Neutrophil (primary cell): ENCODE measurements around the gene NFATC4.

Experiments used
- H3K27ac ChIP-seq: fragments of 200-600 bp; sonication (generic); 2 replicates; pipeline ENCODE4 v1.5.1; 2016; ENCODE audit warnings: mild to moderate bottlenecking, moderate library complexity
- H3K27me3 ChIP-seq: fragments of 200-600 bp; sonication (generic); 2 replicates; pipeline ENCODE4 v1.6.0; 2016; ENCODE audit warnings: mild to moderate bottlenecking
- H3K36me3 ChIP-seq: fragments of 200-600 bp; sonication (generic); 2 replicates; pipeline ENCODE4 v1.5.1; 2017
- H3K4me1 ChIP-seq, 2 experiments: fragments of 200-600 bp in 1 of 2; sonication (generic) in 1 of 2; 1 replicate in 1 of 2; 2 replicates in 1 of 2; pipeline versions ENCODE4 v1.5.1 to v1.6.1; 2013 to 2016; ENCODE audit warnings: low read depth in 1 of 2, low read length in 1 of 2, mild to moderate bottlenecking in 1 of 2, moderate library complexity in 1 of 2; ENCODE audit not compliant: control insufficient read depth in 1 of 2, insufficient read depth in 1 of 2
- H3K4me3 ChIP-seq, 2 experiments: fragments of 200-600 bp in 1 of 2; sonication (generic) in 1 of 2; 1 replicate in 1 of 2; 2 replicates in 1 of 2; pipeline ENCODE4 v1.5.1; 2013 to 2016; ENCODE audit warnings: low read depth in 1 of 2, low read length in 1 of 2, mild to moderate bottlenecking in 1 of 2, moderate library complexity in 1 of 2
- H3K9me3 ChIP-seq: fragments of 200-600 bp; sonication (generic); 2 replicates; pipeline ENCODE4 v1.5.1; 2016
- CTCF ChIP-seq: fragments of 200-600 bp; sonication (generic); IDR thresholded peaks from 2 replicates; pipeline ENCODE4 v1.5.1; 2016; ENCODE audit warnings: antibody characterized with exemption

NFATC4 gene

GRCh38 chr14:24398653-24399446 lies 30.9 kb downstream of the NFATC4 start, which contains the start of gene NYNRIN:
TSS of gene NYNRIN (plus strand) at chr14:24399003. CDS start at chr14:24399247, 244 bp downstream.
- H3K4me1 ChIP-seq: peaks cover 6 to 13% of the 10 kb centered on the region in 2 experiments
- H3K27me3 ChIP-seq: peaks cover 21% of the 10 kb centered on the region
- peak within 1 kb of the TSS; percentile 22 to 51 for H3K4me3 ChIP-seq
- H3K27ac ChIP-seq: no peak within 1 kb of the TSS
- no peak for TF ChIP-seq CTCF
- H3K36me3 ChIP-seq: no peaks in the 10 kb centered on the region
- H3K9me3 ChIP-seq: no peaks in the 10 kb centered on the region

- Histone ChIP-seq H3K36me3 (no peaks in the 10 kb centered on the region), H3K4me1 (peaks cover 6 to 13% of the 10 kb centered on the region in 2 experiments), H3K27me3 (peaks cover 21% of the 10 kb centered on the region), H3K9me3 (no peaks in the 10 kb centered on the region), H3K27ac (no peak overlapping the region), H3K4me3 (peak overlapping the region; percentile 22 to 51)
- TF ChIP-seq CTCF: no peak
Measured at GRCh38 chr14:24399447-24399822, 31.5 kb downstream of the NFATC4 start.

- Histone ChIP-seq H3K27ac (no peak overlapping the region), H3K36me3 (no peaks in the 10 kb centered on the region), H3K9me3 (no peaks in the 10 kb centered on the region), H3K27me3 (peaks cover 21% of the 10 kb centered on the region), H3K4me1 (peaks cover 6 to 13% of the 10 kb centered on the region in 2 experiments), H3K4me3 (no peak overlapping the region)
- TF ChIP-seq CTCF: no peak
Measured at GRCh38 chr14:24399999-24400718, 32.2 kb downstream of the NFATC4 start.

GRCh38 chr14:24401810-24402702 lies 34.1 kb downstream of the NFATC4 start:
- peaks cover 21% of the 10 kb centered on the region for H3K27me3 ChIP-seq
- H3K4me3 ChIP-seq: no peak overlapping the region
- no peak overlapping the region for H3K27ac ChIP-seq
- peaks cover 6 to 13% of the 10 kb centered on the region in 2 experiments for H3K4me1 ChIP-seq
- no peaks in the 10 kb centered on the region for H3K36me3 ChIP-seq
- no peaks in the 10 kb centered on the region for H3K9me3 ChIP-seq
- no peak for TF ChIP-seq CTCF

GRCh38 chr14:24403294-24403998 lies 35.5 kb downstream of the NFATC4 start:
- no peaks in the 10 kb centered on the region for H3K36me3 ChIP-seq
- TF ChIP-seq CTCF: no peak
- H3K4me3 ChIP-seq: no peak overlapping the region

More at GRCh38 chr14:24403294-24403998, 35.5 kb downstream of the NFATC4 start:
- Histone ChIP-seq H3K9me3 (no peaks in the 10 kb centered on the region), H3K4me1 (peaks cover 6 to 13% of the 10 kb centered on the region in 2 experiments), H3K27ac (no peak overlapping the region), H3K27me3 (peaks cover 16% of the 10 kb centered on the region)
